ENCODE data around the gene MAST3. TPM values are rescaled to one million over a fixed set of nuclear protein-coding genes. Genes with fewer than 3 reads are reported as not detected.

The MAST3 gene
- total RNA-seq, 2 experiments from 2014 or later = 14.8 to 31.4 TPM

GRCh38 chr19:18122424-18122823, 24.8 kb downstream of the MAST3 start:
- peaks cover 24% of the 10 kb centered on the region; the same call in 1 of the 2 replicates for H3K79me2 ChIP-seq (ENCODE audit: insufficient read depth, low read depth, low read length)
- BruUV-seq (replicated peaks) = no TSS peak
- 0 out of 2 replicates have a peak, but pooled peaks cover 3% of the 10 kb centered on the region for H4K20me1 ChIP-seq (ENCODE audit: insufficient read depth, low read length)
- no peaks in the 10 kb centered on the region for H3K9me3 ChIP-seq (ENCODE audit: low read length)
- no peak for DNase-seq (ENCODE audit: low spot score)
- H3K27ac ChIP-seq (ENCODE audit: low read depth, low read length, poor library complexity, severe bottlenecking) = no peak overlapping the region
- H3K4me1 ChIP-seq (ENCODE audit: insufficient read depth, low read length, poor library complexity, severe bottlenecking) = peaks cover 25% of the 10 kb centered on the region
- no peak overlapping the region for H2AFZ ChIP-seq (ENCODE audit: low read length)
- TF ChIP-seq, protein P1, sequence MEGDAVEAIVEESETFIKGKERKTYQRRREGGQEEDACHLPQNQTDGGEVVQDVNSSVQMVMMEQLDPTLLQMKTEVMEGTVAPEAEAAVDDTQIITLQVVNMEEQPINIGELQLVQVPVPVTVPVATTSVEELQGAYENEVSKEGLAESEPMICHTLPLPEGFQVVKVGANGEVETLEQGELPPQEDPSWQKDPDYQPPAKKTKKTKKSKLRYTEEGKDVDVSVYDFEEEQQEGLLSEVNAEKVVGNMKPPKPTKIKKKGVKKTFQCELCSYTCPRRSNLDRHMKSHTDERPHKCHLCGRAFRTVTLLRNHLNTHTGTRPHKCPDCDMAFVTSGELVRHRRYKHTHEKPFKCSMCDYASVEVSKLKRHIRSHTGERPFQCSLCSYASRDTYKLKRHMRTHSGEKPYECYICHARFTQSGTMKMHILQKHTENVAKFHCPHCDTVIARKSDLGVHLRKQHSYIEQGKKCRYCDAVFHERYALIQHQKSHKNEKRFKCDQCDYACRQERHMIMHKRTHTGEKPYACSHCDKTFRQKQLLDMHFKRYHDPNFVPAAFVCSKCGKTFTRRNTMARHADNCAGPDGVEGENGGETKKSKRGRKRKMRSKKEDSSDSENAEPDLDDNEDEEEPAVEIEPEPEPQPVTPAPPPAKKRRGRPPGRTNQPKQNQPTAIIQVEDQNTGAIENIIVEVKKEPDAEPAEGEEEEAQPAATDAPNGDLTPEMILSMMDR (conservative IDR thresholded peaks at IDR 0.05; ENCODE audit: low read length) = no peak
- no peak for TF ChIP-seq EZH2phosphoT487 (IDR thresholded peaks at IDR 0.05; ENCODE audit: borderline replicate concordance, low read depth, low read length)
- H3K4me2 ChIP-seq (ENCODE audit: low read length) = no peak overlapping the region
- ChIA-PET POLR2A (no interaction called here), CTCF (ENCODE audit: unreplicated experiment) (no interaction called here)
- no peaks in the 10 kb centered on the region for H3K9me2 ChIP-seq (ENCODE audit: insufficient read depth, low read length)
- intact Hi-C loops (cut with micrococcal nuclease; ENCODE audit: unreplicated experiment) = no loop called here
- H3K4me3 ChIP-seq (ENCODE audit: low read depth, low read length, poor library complexity, severe bottlenecking) = no peak overlapping the region
- H3K36me3 ChIP-seq (ENCODE audit: insufficient read depth, low read length) = peaks cover 64% of the 10 kb centered on the region

GRCh38 chr19:18122860-18123795, 25.6 kb downstream of the MAST3 start:
- no TSS peak for BruUV-seq (replicated peaks)
- TF ChIP-seq, protein P1 (conservative IDR thresholded peaks at IDR 0.05; ENCODE audit: low read length) = no peak
- TF ChIP-seq EZH2phosphoT487 (IDR thresholded peaks at IDR 0.05; ENCODE audit: borderline replicate concordance, low read depth, low read length) = no peak
- ChIA-PET CTCF (ENCODE audit: unreplicated experiment) (no interaction called here), POLR2A (no interaction called here)
- intact Hi-C loops (cut with micrococcal nuclease; ENCODE audit: unreplicated experiment) = no loop called here
- peaks cover 24% of the 10 kb centered on the region; the same call in 1 of the 2 replicates for H3K79me2 ChIP-seq (ENCODE audit: insufficient read depth, low read depth, low read length)
- H3K4me3 ChIP-seq (ENCODE audit: low read depth, low read length, poor library complexity, severe bottlenecking) = no peak overlapping the region
- no peak overlapping the region for H3K4me2 ChIP-seq (ENCODE audit: low read length)
- H3K4me1 ChIP-seq (ENCODE audit: insufficient read depth, low read length, poor library complexity, severe bottlenecking) = peaks cover 23% of the 10 kb centered on the region
- 0 out of 2 replicates have a peak, but pooled peaks cover 3% of the 10 kb centered on the region for H4K20me1 ChIP-seq (ENCODE audit: insufficient read depth, low read length)
- no peak overlapping the region for H3K27ac ChIP-seq (ENCODE audit: low read depth, low read length, poor library complexity, severe bottlenecking)
- H3K36me3 ChIP-seq (ENCODE audit: insufficient read depth, low read length) = peaks cover 70% of the 10 kb centered on the region
- H2AFZ ChIP-seq (ENCODE audit: low read length) = no peak overlapping the region
- H3K9me3 ChIP-seq (ENCODE audit: low read length) = no peaks in the 10 kb centered on the region
- no peaks in the 10 kb centered on the region for H3K9me2 ChIP-seq (ENCODE audit: insufficient read depth, low read length)
- DNase-seq (ENCODE audit: low spot score) = no peak

DNA sequence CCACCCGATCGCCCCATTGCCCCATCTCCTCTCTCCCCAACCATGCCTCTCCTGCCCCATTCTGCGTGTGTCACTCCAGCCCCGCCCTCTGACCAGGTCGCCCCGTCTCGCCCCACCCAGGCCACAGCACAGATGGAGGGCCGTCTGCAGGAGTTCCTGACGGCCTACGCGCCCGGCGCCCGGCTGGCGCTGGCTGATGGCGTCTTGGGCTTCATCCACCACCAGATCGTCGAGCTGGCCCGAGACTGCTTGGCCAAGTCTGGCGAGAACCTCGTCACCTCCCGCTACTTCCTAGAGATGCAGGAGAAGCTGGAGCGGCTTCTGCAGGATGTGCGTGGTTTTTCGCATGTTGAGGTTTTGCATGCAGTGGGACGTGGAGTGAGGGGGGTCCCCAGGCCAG, 26.2 kb downstream of the MAST3 start:
- TF ChIP-seq, protein P1 (conservative IDR thresholded peaks at IDR 0.05; ENCODE audit: low read length) = no peak
- no peak for TF ChIP-seq EZH2phosphoT487 (IDR thresholded peaks at IDR 0.05; ENCODE audit: borderline replicate concordance, low read depth, low read length)
- peaks cover 77% of the 10 kb centered on the region for H3K36me3 ChIP-seq (ENCODE audit: insufficient read depth, low read length)
- peaks cover 17% of the 10 kb centered on the region; the same call in 1 of the 2 replicates for H3K79me2 ChIP-seq (ENCODE audit: insufficient read depth, low read depth, low read length)
- H3K4me1 ChIP-seq (ENCODE audit: insufficient read depth, low read length, poor library complexity, severe bottlenecking) = peaks cover 16% of the 10 kb centered on the region
- no peaks in the 10 kb centered on the region for H4K20me1 ChIP-seq (ENCODE audit: insufficient read depth, low read length)
- no peak overlapping the region for H3K27ac ChIP-seq (ENCODE audit: low read depth, low read length, poor library complexity, severe bottlenecking)
- POLR2A ChIA-PET = no interaction called here
- CTCF ChIA-PET (ENCODE audit: unreplicated experiment) = no interaction called here
- intact Hi-C loops (cut with micrococcal nuclease; ENCODE audit: unreplicated experiment) = no loop called here
- no TSS peak for BruUV-seq (replicated peaks)
- no peak overlapping the region for H3K4me3 ChIP-seq (ENCODE audit: low read depth, low read length, poor library complexity, severe bottlenecking)
- H2AFZ ChIP-seq (ENCODE audit: low read length) = no peak overlapping the region
- H3K9me2 ChIP-seq (ENCODE audit: insufficient read depth, low read length) = no peaks in the 10 kb centered on the region
- no peaks in the 10 kb centered on the region for H3K9me3 ChIP-seq (ENCODE audit: low read length)
- DNase-seq (ENCODE audit: low spot score) = no peak
- H3K4me2 ChIP-seq (ENCODE audit: low read length) = no peak overlapping the region
